H1 (cell line): Measurements from ENCODE around the gene RRAGC. TPM values are rescaled to one million over a fixed set of nuclear protein-coding genes. Genes with fewer than 3 reads are reported as not detected.

Source experiments
- CTCF ChIA-PET: fragments of 300-600 bp; sonication (Branson Sonifier 250); formaldehyde crosslinking; loops from one replicate; lab custom pipeline; 2021; ENCODE audit not compliant: partially characterized antibody; lab: Charles Lee
- POLR2A ChIA-PET: fragments of 300-600 bp; sonication (Branson Sonifier 250); formaldehyde crosslinking; loops from one replicate; lab custom pipeline; 2021; ENCODE audit warnings: inconsistent platforms; ENCODE audit not compliant: partially characterized antibody; lab: Charles Lee
- DNase-seq, 2 experiments: peaks; one replicate each; pipeline versions ENCODE4 v3.0.0 to v3.0.0-alpha.2; 2010 to 2022; ENCODE audit warnings: low spot score in 2 of 2, low read depth in 1 of 2, mixed read lengths in 1 of 2
- FAIRE-seq: peaks from 2 replicates; lab custom pipeline; 2011; peaks lifted over from hg19 to GRCh38; lab: Jason Lieb, UNC
- H2AFZ ChIP-seq: 2 replicates; pipeline ENCODE4 v1.8.1; 2012; ENCODE audit warnings: low read length, inconsistent platforms
- H2AK5ac ChIP-seq: 2 replicates; pipeline ENCODE4 v1.6.1; 2013; ENCODE audit warnings: low read depth, low read length
- H2BK120ac ChIP-seq: replicated peaks from 2 replicates; pipeline ENCODE3; 2013; ENCODE audit warnings: low read depth, low read length, inconsistent platforms
- H2BK12ac ChIP-seq: 2 replicates; pipeline ENCODE4 v1.6.1; 2013; ENCODE audit warnings: low read depth, low read length
- H2BK15ac ChIP-seq: 2 replicates; pipeline ENCODE4 v1.6.1; 2013; ENCODE audit warnings: low read length
- H2BK20ac ChIP-seq: 2 replicates; pipeline ENCODE4 v1.6.1; 2013; ENCODE audit warnings: low read length
- H2BK5ac ChIP-seq: 2 replicates; pipeline ENCODE4 v1.6.1; 2013; ENCODE audit warnings: low read depth, low read length
- H3K14ac ChIP-seq: 2 replicates; pipeline ENCODE4 v1.6.1; 2013; ENCODE audit warnings: inconsistent platforms; ENCODE audit not compliant: insufficient read length
- H3K18ac ChIP-seq: 2 replicates; pipeline ENCODE4 v1.6.1; 2013; ENCODE audit warnings: low read length; ENCODE audit errors: extremely low read depth
- H3K23ac ChIP-seq: 2 replicates; pipeline ENCODE4 v1.6.1; 2013; ENCODE audit warnings: inconsistent platforms; ENCODE audit not compliant: insufficient read length
- H3K23me2 ChIP-seq: 2 replicates; pipeline ENCODE4 v1.6.1; 2013; ENCODE audit warnings: low read depth, low read length
- H3K27ac ChIP-seq: 2 replicates; pipeline ENCODE4 v1.6.1; 2011; ENCODE audit warnings: low read depth, low read length, inconsistent platforms
- H3K27me3 ChIP-seq, 4 experiments: replicated peaks in 1 of 4; 1 replicate in 1 of 4; 2 replicates in 3 of 4; pipeline versions ENCODE4 v1.6.1 to v1.8.1; 2011 to 2013; ENCODE audit warnings: low read length in 3 of 4, mild to moderate bottlenecking in 3 of 4, inconsistent platforms in 2 of 4, mixed read lengths in 2 of 4, moderate library complexity in 1 of 4; ENCODE audit not compliant: control insufficient read depth in 3 of 4, insufficient read depth in 3 of 4; ENCODE audit errors: extremely low read depth in 1 of 4
- H3K36me3 ChIP-seq, 4 experiments: 2 replicates each; pipeline versions ENCODE4 v1.6.1 to v1.8.1; 2011 to 2013; ENCODE audit warnings: mild to moderate bottlenecking in 4 of 4, low read length in 3 of 4, moderate library complexity in 2 of 4, control low read depth in 1 of 4, inconsistent platforms in 1 of 4; ENCODE audit not compliant: insufficient read depth in 4 of 4, control insufficient read depth in 2 of 4
- H3K4ac ChIP-seq: replicated peaks from 2 replicates; pipeline ENCODE3; 2013; ENCODE audit warnings: low read length, low read depth, mixed read lengths, inconsistent platforms; ENCODE audit not compliant: insufficient read length
- H3K4me1 ChIP-seq, 4 experiments: replicated peaks in 1 of 4; 1 replicate in 1 of 4; 2 replicates in 3 of 4; pipeline versions ENCODE4 v1.6.1 to v1.8.1; 2011 to 2013; ENCODE audit warnings: low read length in 3 of 4, inconsistent platforms in 2 of 4, mixed read lengths in 1 of 4; ENCODE audit not compliant: insufficient read depth in 4 of 4, control insufficient read depth in 3 of 4
- H3K4me2 ChIP-seq, 2 experiments: 2 replicates each; pipeline versions ENCODE4 v1.6.1 to v1.8.1; 2011 to 2013; ENCODE audit warnings: low read depth in 2 of 2, low read length in 2 of 2, control low read depth in 1 of 2, inconsistent platforms in 1 of 2, mild to moderate bottlenecking in 1 of 2; ENCODE audit not compliant: insufficient read depth in 1 of 2
- H3K4me3 ChIP-seq, 4 experiments: fragments of 200-600, 300-600 bp in 1 of 4; sonication (generic), shearing (Covaris generic), sonication (Bioruptor Twin) in 1 of 4; 2 replicates each; pipeline versions ENCODE4 v1.5.1 to v1.8.1; 2011 to 2016; ENCODE audit warnings: low read length in 4 of 4, low read depth in 3 of 4, control low read depth in 2 of 4, inconsistent platforms in 2 of 4, mild to moderate bottlenecking in 2 of 4, mixed read lengths in 1 of 4, moderate library complexity in 1 of 4; ENCODE audit not compliant: insufficient read depth in 2 of 4; ENCODE audit errors: extremely low read depth in 1 of 4
- H3K56ac ChIP-seq: replicated peaks from 2 replicates; pipeline ENCODE3; 2013; ENCODE audit warnings: low read depth, mild to moderate bottlenecking, mixed read lengths, low read length, inconsistent platforms; ENCODE audit not compliant: insufficient read length
- H3K79me1 ChIP-seq: 2 replicates; pipeline ENCODE4 v1.6.1; 2013; ENCODE audit warnings: low read depth, low read length, control low read depth
- H3K79me2 ChIP-seq, 2 experiments: 2 replicates each; pipeline versions ENCODE4 v1.6.1 to v1.8.1; 2012 to 2013; ENCODE audit warnings: low read length in 2 of 2, mild to moderate bottlenecking in 2 of 2, inconsistent platforms in 1 of 2; ENCODE audit not compliant: insufficient read depth in 2 of 2, control insufficient read depth in 1 of 2
- H3K9ac ChIP-seq, 4 experiments: replicated peaks in 1 of 4; 1 replicate in 1 of 4; 2 replicates in 3 of 4; pipeline versions ENCODE4 v1.6.1 to v1.8.1; 2011 to 2013; ENCODE audit warnings: low read depth in 3 of 4, low read length in 3 of 4, control low read depth in 2 of 4, mild to moderate bottlenecking in 2 of 4, moderate library complexity in 2 of 4, inconsistent platforms in 1 of 4; ENCODE audit errors: extremely low read depth in 1 of 4
- H3K9me3 ChIP-seq, 2 experiments: 2 replicates each; pipeline versions ENCODE4 v1.6.1 to v1.8.1; 2012 to 2013; ENCODE audit warnings: mild to moderate bottlenecking in 2 of 2, moderate library complexity in 2 of 2, control low read depth in 1 of 2, inconsistent platforms in 1 of 2, low read depth in 1 of 2, low read length in 1 of 2, mixed read lengths in 1 of 2; ENCODE audit not compliant: insufficient read depth in 2 of 2
- H4K20me1 ChIP-seq, 2 experiments: replicated peaks in 1 of 2; 2 replicates each; pipeline versions ENCODE3 to v1.8.1; 2011 to 2013; ENCODE audit warnings: inconsistent platforms in 2 of 2, low read length in 2 of 2, mild to moderate bottlenecking in 1 of 2; ENCODE audit not compliant: insufficient read depth in 2 of 2, control insufficient read depth in 1 of 2
- H4K5ac ChIP-seq: 2 replicates; pipeline ENCODE4 v1.6.1; 2013; ENCODE audit warnings: low read length, low read depth, mixed read lengths, inconsistent platforms; ENCODE audit not compliant: insufficient read length
- H4K8ac ChIP-seq: 2 replicates; pipeline ENCODE4 v1.8.0; 2013; ENCODE audit warnings: mild to moderate bottlenecking, moderate library complexity, low read length, inconsistent platforms; ENCODE audit not compliant: insufficient read depth; ENCODE audit errors: extremely low read depth
- H4K91ac ChIP-seq: replicated peaks from 2 replicates; pipeline ENCODE3; 2013; ENCODE audit warnings: low read length, mixed read lengths, inconsistent platforms; ENCODE audit not compliant: insufficient read length
- BRCA1 ChIP-seq: IDR thresholded peaks from 2 replicates; pipeline ENCODE4 v1.6.1; 2012; ENCODE audit warnings: low read depth, low read length, improper control_type of control experiment
- CBX5 ChIP-seq: fragments of 300-800, 300-1000 bp; sonication (generic); IDR thresholded peaks from 2 replicates; pipeline ENCODE4 v1.7.1; 2016; ENCODE audit warnings: antibody characterized with exemption, low read length, low read depth
- CBX8 ChIP-seq: fragments of 300-800, 300-1000 bp; sonication (generic); IDR thresholded peaks from 2 replicates; pipeline ENCODE4 v1.7.1; 2016; ENCODE audit warnings: low read depth, low read length, borderline replicate concordance
- CEBPB ChIP-seq: IDR thresholded peaks from 2 replicates; pipeline ENCODE4 v1.6.1; 2012; ENCODE audit warnings: low read depth, low read length
- CHD1 ChIP-seq: IDR thresholded peaks from 2 replicates; pipeline ENCODE4 v1.6.1; 2012; ENCODE audit warnings: low read depth, low read length, improper control_type of control experiment
- FOSL1 ChIP-seq: IDR thresholded peaks from 2 replicates; pipeline ENCODE4 v1.6.1; 2011; ENCODE audit warnings: mild to moderate bottlenecking, low read depth, low read length, moderate library complexity; ENCODE audit not compliant: insufficient read depth
- HDAC2 ChIP-seq, 2 experiments: fragments of 300-600 bp in 1 of 2; sonication (generic) in 1 of 2; IDR thresholded peaks; 2 replicates each; pipeline ENCODE4 v1.6.1; 2011 to 2012; ENCODE audit warnings: low read depth in 2 of 2, low read length in 2 of 2, mild to moderate bottlenecking in 2 of 2, moderate library complexity in 2 of 2, borderline replicate concordance in 1 of 2, inconsistent platforms in 1 of 2
- HDAC6 ChIP-seq: IDR thresholded peaks from one replicate; pipeline ENCODE4 v1.7.1; 2012; ENCODE audit warnings: low read depth, mild to moderate bottlenecking, inconsistent platforms, low read length, moderate library complexity
- KDM1A ChIP-seq: fragments of 200-600, 300-600 bp; sonication (generic); IDR thresholded peaks from 2 replicates; pipeline ENCODE4 v1.7.1; 2016; ENCODE audit warnings: mild to moderate bottlenecking, low read length, borderline replicate concordance
- SAP30 ChIP-seq: fragments of 300-600 bp; sonication (generic); IDR thresholded peaks from 2 replicates; pipeline ENCODE4 v1.7.1; 2012; ENCODE audit warnings: low read length, moderate library complexity, mild to moderate bottlenecking, inconsistent platforms; ENCODE audit not compliant: insufficient read depth, insufficient replicate concordance
- SIRT6 ChIP-seq: IDR thresholded peaks from one replicate; pipeline ENCODE4 v1.7.1; 2012; ENCODE audit warnings: low read length, inconsistent platforms
- SP1 ChIP-seq: IDR thresholded peaks from 2 replicates; pipeline ENCODE4 v1.6.1; 2011; ENCODE audit warnings: low read depth, low read length
- WGBS, 2 experiments: shearing (Covaris generic) in 1 of 2; methylation state at CpG; one replicate each; pipeline versions ENCODE4 v1.1.6 to v1.1.7; 2013 to 2015; ENCODE audit warnings: low lambda C conversion rate in 2 of 2, mixed read lengths in 2 of 2, inconsistent platforms in 1 of 2, low coverage in 1 of 2, missing lambda C conversion rate in 1 of 2; ENCODE audit not compliant: insufficient replicate concordance in 2 of 2, insufficient coverage in 1 of 2, insufficient read length in 1 of 2; ENCODE audit errors: extremely low coverage in 1 of 2, missing lambda C conversion rate in 1 of 2; 5-methylcytosine and 5-hydroxymethylcytosine counted together
- polyA plus RNA-seq, 7 experiments: library from polyadenylated mRNA; depleted of rRNA in 3 of 7; stranded (reverse) in 5 of 7; unstranded in 2 of 7; fragments of >200 nt in 5 of 7; fragments of 200-250 nt in 2 of 7; gene quantifications; 1 replicate in 5 of 7; 2 replicates in 1 of 7; 4 replicates in 1 of 7; pipeline versions ENCODE4 v1.2.1 to v1.2.3, GENCODE V29; 2011 to 2013; ENCODE audit warnings: missing spikeins in 2 of 7, mixed read lengths in 2 of 7
- total RNA-seq: library from RNA; stranded (reverse); fragmentation: NEBNext Ultra II Directional; extraction: Animal tissue kit (Norgen Biotek cat#: 25700); gene quantifications from 2 replicates; pipeline ENCODE4 v1.2.1, GENCODE V29; 2021

Gene RRAGC
- total and polyA plus RNA-seq, 2 of the 8 experiments (the other 6 are each of a cell fraction or from before 2014, with no cell fraction given) = 12.0 to 16.5 TPM

- WGBS, 2 experiments = 85% methylated on average over 9 of the region's 9 CpGs; no CpG with 5 or more reads in 1 of the 2 experiments
- POLR2A ChIA-PET = interaction anchor here (1.0 to 1.1 kb wide), 2 partner anchors 16 to 45 kb away, joined by 4 read pairs; no protein-coding TSS in a partner anchor
- no peak for TF ChIP-seq BRCA1
- no peak for TF ChIP-seq KDM1A
- TF ChIP-seq CBX8 = no peak
- TF ChIP-seq CBX5 = no peak
- no peak for TF ChIP-seq FOSL1
- TF ChIP-seq CEBPB = no peak
- TF ChIP-seq SP1 = no peak
- TF ChIP-seq SIRT6 = no peak
- no peak for TF ChIP-seq HDAC2 (IDR thresholded peaks at IDR 0.05; ENCODE audit: borderline replicate concordance in 1 of 2, low read depth in 2 of 2, low read length in 2 of 2)
- no peak for TF ChIP-seq CHD1
- no peak for TF ChIP-seq HDAC6
- TF ChIP-seq SAP30 = no peak
Measured at GRCh38 chr1:38888423-38889333, 29.1 kb upstream of the RRAGC start.

More at GRCh38 chr1:38888423-38889333, 29.1 kb upstream of the RRAGC start:
- Histone ChIP-seq H2BK120ac (no peak overlapping the region), H2BK20ac (no peak overlapping the region), H4K5ac (no peak overlapping the region), H3K79me2 (no peaks in the 10 kb centered on the region), H3K27ac (no peak overlapping the region), H2AFZ (no peak overlapping the region), H4K20me1 (no peaks in the 10 kb centered on the region), H3K23me2 (no peaks in the 10 kb centered on the region), H3K36me3 (no peaks in the 10 kb centered on the region), H3K4me1 (peaks cover 0 to 2% (median under 1%) of the 10 kb centered on the region in 4 experiments; a peak in 2 of 7 replicates), H3K9me3 (no peaks in the 10 kb centered on the region), H3K14ac (no peak overlapping the region), H2BK5ac (no peak overlapping the region), H3K4me2 (no peak overlapping the region), H3K27me3 (no peaks in the 10 kb centered on the region; a peak in 1 of 7 replicates), H3K4ac (no peak overlapping the region), H3K23ac (no peak overlapping the region), H2BK15ac (no peak overlapping the region), H3K79me1 (no peaks in the 10 kb centered on the region), H3K9ac (no peak overlapping the region), H4K8ac (no peak overlapping the region), H4K91ac (no peak overlapping the region), H2AK5ac (no peak overlapping the region), H3K56ac (no peak overlapping the region), H3K18ac (no peak overlapping the region), H3K4me3 (no peak overlapping the region), H2BK12ac (no peak overlapping the region)
- CTCF ChIA-PET = interaction anchor here (0.6 to 1.7 kb wide), 5 partner anchors 23 to 601 kb away, joined by 3 to 9 read pairs (median 3); no protein-coding TSS in a partner anchor
- DNase-seq = no peak
- no peak for FAIRE-seq
